Peyer's patch (tissue), 4 donors: ENCODE results near the gene SYNE1.

ENCODE experiments used
- POLR2A ChIP-seq, 2 donors: fragments of 450-650 bp; IDR thresholded peaks; one replicate each; pipeline ENCODE4 v1.5.1; 2017; ENCODE audit warnings: antibody characterized with exemption in 2 of 2, mild to moderate bottlenecking in 2 of 2, moderate library complexity in 2 of 2
- TF ChIP-seq, protein P1 (sequence below), 6 experiments: fragments of 450-650 bp in 4 of 6; fragments of 200-600 bp in 2 of 6; sonication (generic) in 1 of 6; IDR thresholded peaks; one replicate each; pipeline ENCODE4 v1.5.1; 2017 to 2019; ENCODE audit warnings: antibody characterized with exemption in 6 of 6, mild to moderate bottlenecking in 3 of 6, moderate library complexity in 1 of 6

DNA sequence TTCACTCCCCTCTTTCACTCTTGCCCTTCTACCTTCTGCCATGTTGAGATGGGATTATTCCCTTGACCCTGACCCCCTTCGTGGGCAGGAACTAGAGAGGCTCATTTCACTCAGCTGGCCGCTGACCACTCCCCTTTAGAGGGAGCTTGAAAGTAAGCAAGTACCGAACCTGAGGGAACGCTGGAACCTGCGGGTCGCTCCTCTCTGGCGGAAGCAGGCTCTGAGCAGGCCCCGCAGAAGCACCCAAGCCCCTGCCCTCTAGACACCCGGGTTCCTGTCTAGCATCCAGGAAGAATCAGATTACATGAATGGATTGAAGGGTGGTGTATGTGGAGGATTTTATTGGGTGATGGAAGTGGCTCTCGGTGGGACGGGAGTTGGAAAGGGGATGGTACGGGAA lies 48.7 kb upstream of the SYNE1 start:
- TF ChIP-seq, protein P1, sequence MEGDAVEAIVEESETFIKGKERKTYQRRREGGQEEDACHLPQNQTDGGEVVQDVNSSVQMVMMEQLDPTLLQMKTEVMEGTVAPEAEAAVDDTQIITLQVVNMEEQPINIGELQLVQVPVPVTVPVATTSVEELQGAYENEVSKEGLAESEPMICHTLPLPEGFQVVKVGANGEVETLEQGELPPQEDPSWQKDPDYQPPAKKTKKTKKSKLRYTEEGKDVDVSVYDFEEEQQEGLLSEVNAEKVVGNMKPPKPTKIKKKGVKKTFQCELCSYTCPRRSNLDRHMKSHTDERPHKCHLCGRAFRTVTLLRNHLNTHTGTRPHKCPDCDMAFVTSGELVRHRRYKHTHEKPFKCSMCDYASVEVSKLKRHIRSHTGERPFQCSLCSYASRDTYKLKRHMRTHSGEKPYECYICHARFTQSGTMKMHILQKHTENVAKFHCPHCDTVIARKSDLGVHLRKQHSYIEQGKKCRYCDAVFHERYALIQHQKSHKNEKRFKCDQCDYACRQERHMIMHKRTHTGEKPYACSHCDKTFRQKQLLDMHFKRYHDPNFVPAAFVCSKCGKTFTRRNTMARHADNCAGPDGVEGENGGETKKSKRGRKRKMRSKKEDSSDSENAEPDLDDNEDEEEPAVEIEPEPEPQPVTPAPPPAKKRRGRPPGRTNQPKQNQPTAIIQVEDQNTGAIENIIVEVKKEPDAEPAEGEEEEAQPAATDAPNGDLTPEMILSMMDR (IDR thresholded peaks at IDR 0.05), result no peak
- TF ChIP-seq POLR2A (IDR thresholded peaks at IDR 0.05), result no peak
